Embryonic facial prominence (tissue), 1 donor: ENCODE results near the gene CNN2.

Experiments
- DNase-seq: peaks from one replicate; pipeline ENCODE4 v3.0.0-alpha.2; 2016; ENCODE audit errors: extremely low spot score

Gene CNN2

GRCh38 chr19:1065606-1066109, 39.2 kb downstream of the CNN2 start:
- no peak for DNase-seq

GRCh38 chr19:1066251-1066747, 39.9 kb downstream of the CNN2 start:
- no peak for DNase-seq

GRCh38 chr19:1066748-1067340, 40.4 kb downstream of the CNN2 start, which contains the start of gene ARHGAP45:
Gene ARHGAP45, plus strand, starts transcription at chr19:1067167. Its CDS starts 239 bp downstream, at chr19:1067406.
- no peak for DNase-seq

- DNase-seq, result no peak
Measured at GRCh38 chr19:1067341-1067957, 41.0 kb downstream of the CNN2 start.

GRCh38 chr19:1068009-1069001, 41.9 kb downstream of the CNN2 start:
- no peak for DNase-seq

- no peak for DNase-seq
Measured at GRCh38 chr19:1069009-1069779, 42.8 kb downstream of the CNN2 start.

GRCh38 chr19:1070576-1070930, 44.1 kb downstream of the CNN2 start:
- no peak for DNase-seq

- DNase-seq, result no peak
Measured at GRCh38 chr19:1070931-1071791, 44.8 kb downstream of the CNN2 start.

GRCh38 chr19:1072371-1073015, 46.1 kb downstream of the CNN2 start:
- DNase-seq, result no peak

GRCh38 chr19:1073063-1073955, 46.9 kb downstream of the CNN2 start:
- no peak for DNase-seq

GRCh38 chr19:1073956-1074517, 47.6 kb downstream of the CNN2 start:
- no peak for DNase-seq

- no peak for DNase-seq
Measured at GRCh38 chr19:1074544-1075283, 48.3 kb downstream of the CNN2 start.

- no peak for DNase-seq
Measured at GRCh38 chr19:1076046-1076386, 49.6 kb downstream of the CNN2 start.

- no peak for DNase-seq
Measured at GRCh38 chr19:1076951-1077350, 50.5 kb downstream of the CNN2 start.

GRCh38 chr19:1079566-1080111, 53.2 kb downstream of the CNN2 start:
- DNase-seq, result no peak

GRCh38 chr19:1080360-1081161, 54.2 kb downstream of the CNN2 start:
- no peak for DNase-seq
